Neuronal stem cell (in vitro differentiated cells): Measurements from ENCODE around the gene FCER2.

Source experiments
- DNase-seq: peaks from one replicate; pipeline ENCODE4 v3.0.0-alpha.2; 2013; ENCODE audit warnings: low spot score
- H2AFZ ChIP-seq: one replicate; pipeline ENCODE4 v1.6.1; 2013; ENCODE audit warnings: mild to moderate bottlenecking, low read length, inconsistent platforms
- H2AK5ac ChIP-seq: 2 replicates; pipeline ENCODE4 v1.6.1; 2013; ENCODE audit warnings: low read depth, mild to moderate bottlenecking, inconsistent platforms, low read length, moderate library complexity, mixed read lengths
- H2BK120ac ChIP-seq: 2 replicates; pipeline ENCODE4 v1.6.1; 2013; ENCODE audit warnings: low read depth, mild to moderate bottlenecking, inconsistent platforms, low read length, moderate library complexity, mixed read lengths
- H2BK12ac ChIP-seq: one replicate; pipeline ENCODE4 v1.6.1; 2013; ENCODE audit warnings: low read length, inconsistent platforms
- H2BK15ac ChIP-seq: 2 replicates; pipeline ENCODE4 v1.6.1; 2013; ENCODE audit warnings: mild to moderate bottlenecking, low read length, inconsistent platforms, mixed read lengths
- H2BK5ac ChIP-seq: one replicate; pipeline ENCODE4 v1.6.1; 2013; ENCODE audit warnings: inconsistent platforms, mild to moderate bottlenecking, low read length, moderate library complexity
- H3K14ac ChIP-seq: one replicate; pipeline ENCODE4 v1.6.1; 2013; ENCODE audit warnings: low read length, inconsistent platforms
- H3K18ac ChIP-seq: 2 replicates; pipeline ENCODE4 v1.6.1; 2013; ENCODE audit warnings: low read length, inconsistent platforms
- H3K23ac ChIP-seq: 2 replicates; pipeline ENCODE4 v1.6.1; 2013; ENCODE audit warnings: low read depth, mild to moderate bottlenecking, mixed read lengths, low read length, inconsistent platforms; ENCODE audit not compliant: poor library complexity
- H3K27ac ChIP-seq: replicated peaks from 3 replicates; pipeline ENCODE4 v1.5.1; 2013; ENCODE audit warnings: low read length, inconsistent platforms
- H3K27me3 ChIP-seq, 3 experiments: 2 replicates each; pipeline ENCODE4 v1.6.1; 2013; ENCODE audit warnings: low read length in 3 of 3, mild to moderate bottlenecking in 2 of 3, inconsistent platforms in 1 of 3, low read depth in 1 of 3, mixed read lengths in 1 of 3, moderate library complexity in 1 of 3; ENCODE audit not compliant: control insufficient read depth in 3 of 3, insufficient read depth in 3 of 3
- H3K36me3 ChIP-seq, 2 donors: replicated peaks in 1 of 2; 2 replicates each; pipeline ENCODE4 v1.6.1; 2013; ENCODE audit warnings: low read length in 2 of 2; ENCODE audit not compliant: control insufficient read depth in 2 of 2, insufficient read depth in 2 of 2
- H3K4ac ChIP-seq: 2 replicates; pipeline ENCODE4 v1.6.1; 2013; ENCODE audit warnings: inconsistent platforms, mild to moderate bottlenecking, low read length, moderate library complexity
- H3K4me1 ChIP-seq, 2 donors: 1 replicate in 1 of 2; 2 replicates in 1 of 2; pipeline ENCODE4 v1.6.1; 2013; ENCODE audit warnings: low read length in 2 of 2, low read depth in 1 of 2; ENCODE audit not compliant: control insufficient read depth in 2 of 2, insufficient read depth in 1 of 2
- H3K4me2 ChIP-seq: one replicate; pipeline ENCODE4 v1.6.1; 2013; ENCODE audit warnings: mild to moderate bottlenecking, low read length, inconsistent platforms; ENCODE audit not compliant: insufficient read depth, poor library complexity, severe bottlenecking
- H3K4me3 ChIP-seq, 2 donors: 2 replicates each; pipeline ENCODE4 v1.5.1; 2013; ENCODE audit warnings: low read length in 2 of 2, mild to moderate bottlenecking in 2 of 2, inconsistent platforms in 1 of 2, moderate library complexity in 1 of 2
- H3K79me1 ChIP-seq: one replicate; pipeline ENCODE4 v1.6.1; 2013; ENCODE audit warnings: low read depth, mild to moderate bottlenecking, inconsistent platforms, low read length, moderate library complexity
- H3K9ac ChIP-seq: one replicate; pipeline ENCODE4 v1.6.1; 2013; ENCODE audit warnings: mild to moderate bottlenecking, low read depth, low read length, inconsistent platforms; ENCODE audit not compliant: poor library complexity
- H3K9me3 ChIP-seq, 2 donors: replicated peaks in 1 of 2; 2 replicates each; pipeline versions ENCODE3 to v1.6.1; 2013; ENCODE audit warnings: low read length in 2 of 2, mild to moderate bottlenecking in 2 of 2, inconsistent platforms in 1 of 2, low read depth in 1 of 2, mixed read lengths in 1 of 2, moderate library complexity in 1 of 2; ENCODE audit not compliant: control insufficient read depth in 2 of 2, insufficient read depth in 1 of 2
- H4K8ac ChIP-seq: one replicate; pipeline ENCODE4 v1.6.1; 2013; ENCODE audit warnings: low read depth, mild to moderate bottlenecking, inconsistent platforms, low read length, moderate library complexity
- H4K91ac ChIP-seq: one replicate; pipeline ENCODE4 v1.6.1; 2013; ENCODE audit warnings: low read length, low read depth, mild to moderate bottlenecking, inconsistent platforms; ENCODE audit not compliant: poor library complexity
- WGBS, 2 donors: extraction: QIAGEN DNeasy Blood & Tissue Kit; methylation state at CpG; one replicate each; pipeline ENCODE4 v1.1.7; 2013; ENCODE audit warnings: missing lambda C conversion rate in 2 of 2, mixed read lengths in 1 of 2; ENCODE audit not compliant: insufficient read length in 2 of 2, insufficient replicate concordance in 1 of 2; ENCODE audit errors: extremely low coverage in 2 of 2; 5-methylcytosine and 5-hydroxymethylcytosine counted together

Gene FCER2

DNA sequence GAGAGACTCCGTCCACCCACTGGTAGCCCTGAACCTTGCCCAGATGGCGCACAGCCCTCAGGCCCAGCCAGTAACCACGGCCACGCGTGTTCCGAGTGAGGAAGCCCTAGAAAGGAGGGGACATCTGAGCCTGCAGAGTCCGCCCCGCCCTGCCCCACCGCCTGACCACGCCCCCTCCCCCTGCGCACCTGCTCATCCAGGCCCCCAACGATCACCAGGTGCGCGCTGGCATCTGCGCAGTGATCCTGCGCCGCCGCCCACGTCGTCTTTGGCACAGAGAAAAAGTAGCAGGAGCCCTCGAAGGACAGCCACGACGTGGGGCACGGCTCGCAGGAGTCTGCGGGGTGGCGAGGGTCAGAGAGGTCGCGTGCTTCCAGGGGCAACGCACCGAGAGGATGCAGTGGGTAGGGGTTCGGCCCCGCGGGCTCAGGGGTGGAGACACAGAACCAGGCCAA lies 27.9 kb upstream of the FCER2 start:
- no peak overlapping the region for H2AFZ ChIP-seq
- H4K8ac ChIP-seq, result no peak overlapping the region
- no peak overlapping the region for H3K9ac ChIP-seq
- H2BK12ac ChIP-seq, result no peak overlapping the region
- H4K91ac ChIP-seq, result no peak overlapping the region
- peak overlapping the region in 1 of 2 donors; percentile 64 for H3K4me3 ChIP-seq
- no peaks in the 10 kb centered on the region for H3K4me1 ChIP-seq
- peaks cover 20 to 54% (median 52%) of the 10 kb centered on the region in 3 experiments for H3K27me3 ChIP-seq
- peaks cover 0 to 2% of the 10 kb centered on the region in 2 donors for H3K9me3 ChIP-seq
- DNase-seq, result no peak
- WGBS, 2 donors, result no CpG with 5 or more reads among the region's 34 CpGs
- peak overlapping the region; percentile 6 for H3K14ac ChIP-seq
- peak overlapping the region; percentile 64 for H3K18ac ChIP-seq
- no peak overlapping the region for H3K27ac ChIP-seq
- H3K4ac ChIP-seq, result no peak overlapping the region
- H2BK15ac ChIP-seq, result no peak overlapping the region
- H3K23ac ChIP-seq, result peak overlapping the region; percentile 73
- H2AK5ac ChIP-seq, result no peak overlapping the region
- H2BK120ac ChIP-seq, result no peak overlapping the region
- H3K4me2 ChIP-seq, result peak overlapping the region; percentile 23
- H2BK5ac ChIP-seq, result no peak overlapping the region
- H3K36me3 ChIP-seq, result no peaks in the 10 kb centered on the region
- no peaks in the 10 kb centered on the region for H3K79me1 ChIP-seq

DNA sequence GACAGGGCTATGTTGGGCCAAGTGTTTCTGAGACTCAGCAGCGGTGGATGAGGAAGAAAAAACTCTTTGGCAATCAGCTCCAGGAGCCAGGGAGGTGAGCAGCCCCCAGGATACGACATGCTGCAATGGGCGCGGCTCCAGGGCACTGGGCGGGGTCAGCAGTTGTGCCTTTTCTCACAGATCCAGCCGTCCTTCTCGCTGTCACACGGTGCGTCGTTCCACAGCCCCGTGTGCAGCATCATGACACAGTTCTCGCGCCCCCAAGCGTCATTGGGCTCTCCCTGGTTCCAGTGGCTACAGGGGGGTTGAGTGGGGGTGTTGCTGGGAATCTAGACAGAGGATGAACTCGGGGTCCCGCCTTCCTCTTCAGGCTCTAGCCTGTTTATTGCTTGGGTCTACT lies 27.3 kb upstream of the FCER2 start:
- no peak overlapping the region for H2BK15ac ChIP-seq
- no peaks in the 10 kb centered on the region for H3K4me1 ChIP-seq
- no peak overlapping the region for H3K18ac ChIP-seq
- H3K79me1 ChIP-seq, result no peaks in the 10 kb centered on the region
- peak overlapping the region; percentile 5 for H2AK5ac ChIP-seq
- no peaks in the 10 kb centered on the region for H3K36me3 ChIP-seq
- peak overlapping the region; percentile 82 for H3K14ac ChIP-seq
- peak overlapping the region; percentile 39 for H2BK5ac ChIP-seq
- WGBS, 2 donors, result no CpG with 5 or more reads among the region's 16 CpGs
- peak overlapping the region in 1 of 2 donors; percentile 8 for H3K4me3 ChIP-seq
- H2BK120ac ChIP-seq, result no peak overlapping the region
- no peak overlapping the region for H4K91ac ChIP-seq
- H3K4ac ChIP-seq, result no peak overlapping the region
- H3K23ac ChIP-seq, result no peak overlapping the region
- no peak overlapping the region for H3K27ac ChIP-seq
- peaks cover 0 to 2% of the 10 kb centered on the region in 2 donors for H3K9me3 ChIP-seq
- no peak for DNase-seq
- no peak overlapping the region for H2BK12ac ChIP-seq
- no peak overlapping the region for H3K9ac ChIP-seq
- peaks cover 20 to 54% (median 54%) of the 10 kb centered on the region in 3 experiments for H3K27me3 ChIP-seq
- no peak overlapping the region for H4K8ac ChIP-seq
- H3K4me2 ChIP-seq, result no peak overlapping the region
- H2AFZ ChIP-seq, result no peak overlapping the region

DNA sequence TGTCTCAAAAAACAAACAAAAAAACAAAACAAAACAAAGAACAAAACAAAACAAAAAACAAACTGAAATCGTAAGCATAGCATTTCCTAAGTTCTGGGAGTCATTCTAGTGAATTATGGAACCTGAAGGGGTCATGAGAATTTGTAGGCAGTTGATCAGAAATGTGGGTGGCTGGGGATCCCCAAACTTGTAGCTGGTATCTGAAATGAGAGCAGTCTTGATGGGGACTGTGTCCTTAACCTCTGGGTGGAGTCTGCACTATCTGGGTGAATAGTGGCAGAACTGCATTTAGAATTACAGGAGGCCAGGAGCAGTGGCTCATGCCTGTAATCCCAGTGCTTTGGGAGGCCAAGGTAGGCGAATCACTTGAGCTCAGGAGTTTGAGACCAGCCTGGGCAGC lies 23.9 kb upstream of the FCER2 start:
- Histone ChIP-seq H3K4ac (no peak overlapping the region), H3K36me3 (no peaks in the 10 kb centered on the region), H4K91ac (no peak overlapping the region), H2AFZ (no peak overlapping the region), H3K23ac (no peak overlapping the region), H3K9me3 (peaks cover 0 to 2% of the 10 kb centered on the region in 2 donors), H3K18ac (no peak overlapping the region), H3K14ac (no peak overlapping the region), H3K79me1 (no peaks in the 10 kb centered on the region), H3K27ac (no peak overlapping the region), H3K4me1 (peaks cover 0 to 2% of the 10 kb centered on the region in 2 donors), H3K4me2 (no peak overlapping the region), H3K27me3 (peaks cover 13 to 41% (median 35%) of the 10 kb centered on the region in 3 experiments), H3K4me3 (no peak overlapping the region), H2BK12ac (no peak overlapping the region), H4K8ac (no peak overlapping the region), H2AK5ac (no peak overlapping the region), H2BK120ac (no peak overlapping the region), H3K9ac (no peak overlapping the region), H2BK5ac (no peak overlapping the region), H2BK15ac (no peak overlapping the region)
- WGBS, 2 donors, result no CpG with 5 or more reads among the region's 2 CpGs
- no peak for DNase-seq

DNA sequence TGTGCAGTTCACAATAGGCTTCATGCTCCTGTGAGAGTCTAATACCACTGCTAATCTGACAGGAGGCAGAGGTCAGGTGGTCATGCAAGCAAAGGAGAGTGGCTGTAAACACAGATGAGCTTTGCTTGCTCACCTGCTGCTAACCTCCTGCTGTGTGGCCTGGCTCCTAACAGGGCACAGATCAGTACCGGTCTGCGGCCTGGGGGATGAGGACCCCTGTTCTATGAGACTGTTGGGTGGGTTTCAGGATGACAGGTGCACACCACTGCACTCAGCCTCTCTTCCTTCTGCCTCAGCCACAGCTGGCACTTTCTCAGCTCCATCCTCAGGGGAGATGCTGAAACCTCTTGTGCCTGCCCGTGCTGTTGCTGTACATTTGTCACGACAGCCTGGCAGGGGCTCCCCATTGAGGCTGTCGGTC lies 20.3 kb upstream of the FCER2 start:
- Histone ChIP-seq H3K27ac (no peak overlapping the region), H2BK12ac (no peak overlapping the region), H3K36me3 (no peaks in the 10 kb centered on the region), H3K18ac (no peak overlapping the region), H3K9ac (no peak overlapping the region), H3K27me3 (peaks cover 0 to 7% (median 2%) of the 10 kb centered on the region in 3 experiments), H3K9me3 (no peaks in the 10 kb centered on the region), H3K79me1 (no peaks in the 10 kb centered on the region), H3K14ac (no peak overlapping the region), H2BK120ac (no peak overlapping the region), H2BK5ac (no peak overlapping the region), H2AK5ac (peak overlapping the region; percentile 46), H3K23ac (no peak overlapping the region), H3K4ac (no peak overlapping the region), H3K4me3 (no peak overlapping the region), H4K8ac (no peak overlapping the region), H3K4me1 (peaks cover 0 to 2% of the 10 kb centered on the region in 2 donors), H2AFZ (no peak overlapping the region), H3K4me2 (no peak overlapping the region), H4K91ac (no peak overlapping the region), H2BK15ac (no peak overlapping the region)
- no peak for DNase-seq
- no CpG with 5 or more reads among the region's 5 CpGs for WGBS, 2 donors
